AG04449 (cell line): ENCODE results near the gene NPR3.

Source experiments
- CTCF ChIA-PET: fragments of 350-600 bp; formaldehyde crosslinking; extraction: SDS; loops from one replicate; lab custom pipeline; 2021; ENCODE audit warnings: antibody characterized with exemption; lab: Yijun Ruan, JAX
- POLR2A ChIA-PET: fragments of 400-600, 350-600 bp; formaldehyde crosslinking; extraction: SDS; loops from one replicate; lab custom pipeline; 2020; ENCODE audit warnings: antibody characterized with exemption, inconsistent platforms; lab: Yijun Ruan, JAX
- DNase-seq: peaks from one replicate; pipeline ENCODE4 v3.0.0-alpha.2; 2010; ENCODE audit warnings: low read depth, low spot score
- H3K4me3 ChIP-seq: 2 replicates; pipeline ENCODE4 v1.5.1; 2011; ENCODE audit warnings: low read depth, mild to moderate bottlenecking, control low read depth, low read length
- CTCF ChIP-seq: IDR thresholded peaks from one replicate; pipeline ENCODE4 v1.5.1; 2011; ENCODE audit warnings: mild to moderate bottlenecking, moderate library complexity, low read length, control low read depth, inconsistent platforms; ENCODE audit not compliant: insufficient read depth; ENCODE audit errors: missing control alignments

Gene NPR3

DNA sequence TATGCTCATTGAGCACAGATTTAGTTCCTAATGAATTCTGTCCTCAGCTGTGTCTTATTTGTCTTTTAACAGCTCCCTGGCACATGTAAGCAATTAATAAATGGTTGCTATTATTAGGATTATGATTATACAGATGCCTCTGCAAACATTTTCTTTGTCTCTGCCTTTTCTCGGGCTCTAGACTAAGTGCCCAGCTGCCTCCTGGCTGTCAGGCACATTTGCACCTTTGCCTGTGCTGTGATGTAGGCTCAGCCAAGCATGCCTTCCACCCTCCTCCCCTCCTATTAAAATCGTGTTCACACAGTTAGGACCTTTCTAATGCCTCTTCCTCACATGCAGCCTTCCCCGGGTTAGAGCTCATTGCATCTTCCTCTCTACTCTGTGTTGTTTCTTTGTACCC lies 25.7 kb downstream of the NPR3 start:
- TF ChIP-seq CTCF: no peak
- CTCF ChIA-PET: interaction anchor here (2.6 kb wide), 2 partner anchors 10 to 24 kb away, joined by 9 to 12 read pairs; no protein-coding TSS in a partner anchor
- POLR2A ChIA-PET: no interaction called here

DNA sequence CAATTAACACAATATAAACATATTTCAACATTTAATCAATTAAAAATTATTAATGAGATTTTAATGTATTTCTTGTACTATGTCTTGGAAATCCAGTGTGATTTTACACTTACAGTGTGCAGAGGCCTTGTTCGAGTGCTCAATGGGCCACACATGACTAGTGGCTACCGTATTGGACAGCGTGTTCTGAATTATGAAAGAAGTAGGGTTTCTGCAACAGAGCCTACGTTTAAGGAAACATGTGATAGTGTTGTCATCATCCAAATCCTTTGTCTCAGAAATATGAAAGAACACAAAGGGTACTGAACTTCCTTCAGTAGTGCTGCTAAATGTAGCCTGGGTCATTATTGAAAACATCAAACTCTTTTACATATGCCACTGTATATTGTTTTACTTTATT lies 29.5 kb downstream of the NPR3 start:
- ChIA-PET POLR2A (no interaction called here), CTCF (no interaction called here)
- H3K4me3 ChIP-seq: no peak overlapping the region
- no peak for TF ChIP-seq CTCF
- no peak for DNase-seq

More for the DNA sequence above, 25.7 kb downstream of the NPR3 start:
- DNase-seq: no peak
- H3K4me3 ChIP-seq: no peak overlapping the region

- TF ChIP-seq CTCF: no peak
- POLR2A ChIA-PET: no interaction called here
- CTCF ChIA-PET: no interaction called here
- H3K4me3 ChIP-seq: no peak overlapping the region
- no peak for DNase-seq
These were observed 34.2 kb downstream of the NPR3 start for GRCh38 chr5:32745317-32745716.

DNA sequence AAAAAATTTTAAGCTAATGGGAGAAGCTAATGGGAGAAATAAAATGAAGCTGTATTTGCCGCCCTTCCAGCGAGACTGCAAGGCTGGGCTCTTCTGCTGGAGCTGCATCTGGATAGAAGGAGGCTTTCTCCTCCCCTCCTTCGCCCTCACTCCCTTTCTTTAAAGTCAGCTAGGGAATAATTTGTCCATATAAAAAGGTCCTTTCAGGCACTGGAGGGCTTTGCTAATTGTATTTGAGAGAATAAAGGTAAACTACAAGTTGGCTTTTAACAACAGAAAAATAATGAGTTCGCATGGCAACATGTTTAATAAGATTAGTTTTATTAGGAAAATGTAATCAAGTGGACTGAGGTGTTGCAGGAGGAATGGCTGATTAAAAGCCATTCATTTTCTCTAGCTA lies 41.3 kb downstream of the NPR3 start:
- no peak overlapping the region for H3K4me3 ChIP-seq
- POLR2A ChIA-PET: interaction anchor here (0.6 kb wide), 1 partner anchor 9 kb away, joined by 4 read pairs; no protein-coding TSS in a partner anchor
- no peak for TF ChIP-seq CTCF
- DNase-seq: no peak
- CTCF ChIA-PET: interaction anchor here (0.6 to 1.4 kb wide), 4 partner anchors 39 to 428 kb away, joined by 3 to 4 read pairs (median 4); no protein-coding TSS in a partner anchor

DNA sequence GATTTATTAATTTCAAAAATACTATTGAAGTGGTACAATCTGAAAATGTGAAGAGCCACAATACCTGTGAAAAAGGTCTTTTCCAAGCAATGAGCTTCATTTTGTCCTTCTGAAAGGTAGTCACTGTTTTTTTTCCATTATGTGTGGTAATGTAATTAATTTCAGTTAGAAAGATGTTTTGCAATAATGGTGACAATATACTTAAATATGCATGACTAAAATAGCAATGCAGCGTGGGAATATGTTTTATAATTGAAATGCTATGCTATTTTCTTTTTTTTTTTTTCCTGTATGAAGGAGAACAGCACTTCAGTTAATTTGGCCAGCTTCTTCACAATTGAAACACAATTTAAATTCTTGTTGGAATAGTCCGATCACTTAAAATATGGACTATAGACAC lies 41.9 kb downstream of the NPR3 start:
- ChIA-PET POLR2A (interaction anchor here (0.6 to 0.7 kb wide), 2 partner anchors 8 to 57 kb away, joined by 4 to 5 read pairs; no protein-coding TSS in a partner anchor), CTCF (interaction anchor here (0.6 to 1.4 kb wide), 6 partner anchors 40 to 632 kb away, joined by 3 to 6 read pairs (median 4); no protein-coding TSS in a partner anchor)
- DNase-seq: peak; percentile 29
- no peak overlapping the region for H3K4me3 ChIP-seq
- TF ChIP-seq CTCF: no peak

DNA sequence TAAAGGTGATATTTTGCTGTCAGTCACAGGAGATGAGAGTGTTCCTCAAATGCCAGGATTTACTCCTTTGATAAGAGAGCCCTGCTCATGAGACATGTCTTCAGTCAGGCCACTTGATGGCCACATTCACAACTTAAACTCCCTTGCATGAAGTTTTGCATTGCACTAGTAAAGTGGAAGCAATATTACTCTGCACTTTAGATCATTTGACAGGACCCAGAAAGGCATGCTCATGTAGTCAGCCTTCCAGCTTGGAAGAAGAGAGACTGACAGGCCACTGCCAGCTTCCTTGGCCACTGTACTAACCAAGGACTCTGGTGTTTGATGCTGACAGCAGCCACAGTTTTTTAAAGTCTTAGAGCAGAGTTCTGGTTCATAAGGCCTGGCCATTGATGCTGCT lies 42.6 kb downstream of the NPR3 start:
- ChIA-PET POLR2A (no interaction called here), CTCF (interaction anchor here (1.0 to 1.4 kb wide), 5 partner anchors 21 to 427 kb away, joined by 3 to 4 read pairs (median 3); no protein-coding TSS in a partner anchor)
- DNase-seq: no peak
- H3K4me3 ChIP-seq: no peak overlapping the region
- TF ChIP-seq CTCF: no peak
